HepG2 (cell line): ENCODE results near the gene CKS1B. TPM values are rescaled to one million over a fixed set of nuclear protein-coding genes. Genes with fewer than 3 reads are reported as not detected.

Experiments
- ARID3A ChIP-seq: IDR thresholded peaks from 2 replicates; pipeline ENCODE4 v1.6.1; 2012; ENCODE audit warnings: low read depth, low read length, improper control_type of control experiment
- KDM5A ChIP-seq: fragments of 200-600 bp; sonication (generic); IDR thresholded peaks from 2 replicates; pipeline ENCODE4 v1.7.0; 2018; ENCODE audit warnings: antibody characterized with exemption, mild to moderate bottlenecking, low read length, borderline replicate concordance
- NAIF1 ChIP-seq: sonication (generic); formaldehyde crosslinking; IDR thresholded peaks from 2 replicates; pipeline ENCODE4 v1.5.0; 2020; ENCODE audit warnings: mild to moderate bottlenecking, missing genetic modification reagents, borderline replicate concordance
- PATZ1 ChIP-seq: sonication (generic); formaldehyde crosslinking; IDR thresholded peaks from 2 replicates; pipeline ENCODE4 v1.4.0; 2020; ENCODE audit warnings: missing genetic modification reagents
- PCBP2 ChIP-seq: fragments of 200-400 bp; formaldehyde crosslinking; optimal IDR thresholded peaks from 2 replicates; pipeline ENCODE3; 2018; ENCODE audit warnings: low read length, low read depth; ENCODE audit not compliant: poor library complexity, severe bottlenecking
- POLR2G ChIP-seq: fragments of 200-400 bp; formaldehyde crosslinking; IDR thresholded peaks from 2 replicates; pipeline ENCODE4 v1.6.1; 2018; ENCODE audit warnings: mild to moderate bottlenecking, low read depth, low read length, moderate library complexity
- PRMT3 ChIP-seq: sonication (generic); formaldehyde crosslinking; IDR thresholded peaks from 2 replicates; pipeline ENCODE4 v1.8.1; 2022; ENCODE audit warnings: low read depth, mild to moderate bottlenecking, moderate library complexity, missing genetic modification reagents, borderline replicate concordance
- ZBTB7A ChIP-seq: sonication (generic); formaldehyde crosslinking; IDR thresholded peaks from 2 replicates; pipeline ENCODE4 v1.8.0; 2022; ENCODE audit warnings: mild to moderate bottlenecking, missing genetic modification reagents
- ZNF280B ChIP-seq: sonication (generic); formaldehyde crosslinking; IDR thresholded peaks from 2 replicates; pipeline ENCODE4 v1.5.0; 2020; ENCODE audit warnings: missing genetic modification reagents, mild to moderate bottlenecking, borderline replicate concordance
- ZNF30 ChIP-seq: sonication (generic); formaldehyde crosslinking; IDR thresholded peaks from 2 replicates; pipeline ENCODE4 v1.5.0; 2020; ENCODE audit warnings: mild to moderate bottlenecking, missing genetic modification reagents
- polyA plus RNA-seq, 8 experiments: library from polyadenylated mRNA; depleted of rRNA in 3 of 8; stranded (reverse) in 7 of 8; unstranded in 1 of 8; fragments of >200 nt; fragmentation: Illumina TruSeq in 4 of 8; extraction: Trizol in 4 of 8; gene quantifications; 2 replicates each; pipeline versions ENCODE4 v1.2.1 to v1.2.3, GENCODE V29; 2011 to 2016; ENCODE audit warnings: low read depth in 4 of 8, missing spikeins in 1 of 8, mixed read lengths in 1 of 8; ENCODE audit not compliant: insufficient read depth in 1 of 8
- total RNA-seq, 5 experiments: library from RNA; depleted of rRNA; stranded (reverse); fragments of >200 nt; fragmentation: Illumina TruSeq; extraction: Trizol; gene quantifications; 2 replicates each; pipeline ENCODE4 v1.2.3, GENCODE V29; 2016; ENCODE audit warnings: low read depth in 1 of 5

CKS1B gene
- total and polyA plus RNA-seq, 2 of the 13 experiments (the other 11 are each of a cell fraction or from before 2014, with no cell fraction given): 217 to 222 TPM

GRCh38 chr1:155003227-155003765, 28.8 kb downstream of the CKS1B start (continued):
- TF ChIP-seq PATZ1 (CRISPR knock-in tag): no peak
- TF ChIP-seq POLR2G: peak; percentile 57
- TF ChIP-seq PCBP2: no peak
- TF ChIP-seq ZNF30 (CRISPR knock-in tag): no peak
- 0 out of 2 replicates have a peak, but pooled peaks have one; percentile 24 for TF ChIP-seq KDM5A
- TF ChIP-seq ZNF280B (CRISPR knock-in tag): no peak
- TF ChIP-seq PRMT3 (CRISPR knock-in tag): no peak
- TF ChIP-seq ARID3A: no peak
- TF ChIP-seq NAIF1 (CRISPR knock-in tag): peak; percentile 69; the same call in 1 of the 2 replicates
- no peak; the same call in 1 of the 2 replicates for TF ChIP-seq ZBTB7A (CRISPR knock-in tag)
